Smooth muscle cell (in vitro differentiated cells): ENCODE data around the gene NPSR1. TPM values are rescaled to one million over a fixed set of nuclear protein-coding genes. Genes with fewer than 3 reads are reported as not detected.

Experiments used
- DNase-seq: peaks from one replicate; lab custom pipeline; 2025; ENCODE audit not compliant: unreplicated experiment; lab: John Stamatoyannopoulos, UW
- H2AFZ ChIP-seq: fragments of 200-600 bp; sonication (generic); 2 replicates; pipeline ENCODE4 v1.6.0; 2016; ENCODE audit warnings: antibody characterized with exemption, low read depth, mild to moderate bottlenecking
- H3F3A ChIP-seq: fragments of 200-600 bp; sonication (generic); 2 replicates; pipeline ENCODE4 v1.6.0; 2017; ENCODE audit warnings: antibody characterized with exemption, low read depth
- H3K27ac ChIP-seq: fragments of 200-600 bp; sonication (generic); 2 replicates; pipeline ENCODE4 v1.5.1; 2016; ENCODE audit warnings: low read depth, mild to moderate bottlenecking
- H3K27me3 ChIP-seq: fragments of 200-600 bp; sonication (generic); 2 replicates; pipeline ENCODE4 v1.6.1; 2016; ENCODE audit warnings: low read depth, mild to moderate bottlenecking
- H3K36me3 ChIP-seq: fragments of 200-600 bp; sonication (generic); 2 replicates; pipeline ENCODE4 v1.5.1; 2016; ENCODE audit warnings: low read depth
- H3K4me1 ChIP-seq: fragments of 200-600 bp; sonication (generic); 2 replicates; pipeline ENCODE4 v1.5.1; 2016; ENCODE audit warnings: low read depth
- H3K4me2 ChIP-seq: fragments of 200-600 bp; sonication (generic); 2 replicates; pipeline ENCODE4 v1.6.0; 2016; ENCODE audit warnings: mild to moderate bottlenecking
- H3K4me3 ChIP-seq: fragments of 200-600 bp; sonication (generic); 2 replicates; pipeline ENCODE4 v1.5.1; 2016; ENCODE audit warnings: mild to moderate bottlenecking
- H3K79me2 ChIP-seq: fragments of 200-600 bp; sonication (generic); 2 replicates; pipeline ENCODE4 v1.6.0; 2016; ENCODE audit warnings: low read depth, mild to moderate bottlenecking
- H3K9ac ChIP-seq: fragments of 200-600 bp; sonication (generic); 2 replicates; pipeline ENCODE4 v1.6.0; 2016; ENCODE audit warnings: low read depth
- H3K9me3 ChIP-seq: fragments of 200-600 bp; sonication (generic); replicated peaks from 2 replicates; pipeline ENCODE4 v1.5.1; 2016; ENCODE audit warnings: low read depth
- H4K20me1 ChIP-seq: fragments of 200-600 bp; sonication (generic); 2 replicates; pipeline ENCODE4 v1.6.0; 2016; ENCODE audit warnings: low read depth
- WGBS: methylation state at CpG from one replicate; pipeline ENCODE4 v1.1.7; 2016; ENCODE audit warnings: low lambda C conversion rate; 5-methylcytosine and 5-hydroxymethylcytosine counted together
- polyA plus RNA-seq: library from polyadenylated mRNA; unstranded; fragments of >200 nt; fragmentation: Nextera tagmentation; extraction: Ambion mirVana; gene quantifications from 2 replicates; pipeline ENCODE4 v1.2.1, GENCODE V29; 2016
- total RNA-seq: library from RNA; depleted of rRNA; stranded (reverse); fragments of >200 nt; gene quantifications from 2 replicates; pipeline ENCODE4 v1.2.3, GENCODE V29; 2014
- TF ChIP-seq, protein P1 (sequence below): fragments of 200-600 bp; sonication (generic); IDR thresholded peaks from 2 replicates; pipeline ENCODE4 v1.5.1; 2017; ENCODE audit warnings: borderline replicate concordance, mild to moderate bottlenecking, antibody characterized with exemption; ENCODE audit not compliant: insufficient read depth, poor library complexity, severe bottlenecking

Gene NPSR1
- total and polyA plus RNA-seq, 2 experiments from 2014 or later: not detected

DNA sequence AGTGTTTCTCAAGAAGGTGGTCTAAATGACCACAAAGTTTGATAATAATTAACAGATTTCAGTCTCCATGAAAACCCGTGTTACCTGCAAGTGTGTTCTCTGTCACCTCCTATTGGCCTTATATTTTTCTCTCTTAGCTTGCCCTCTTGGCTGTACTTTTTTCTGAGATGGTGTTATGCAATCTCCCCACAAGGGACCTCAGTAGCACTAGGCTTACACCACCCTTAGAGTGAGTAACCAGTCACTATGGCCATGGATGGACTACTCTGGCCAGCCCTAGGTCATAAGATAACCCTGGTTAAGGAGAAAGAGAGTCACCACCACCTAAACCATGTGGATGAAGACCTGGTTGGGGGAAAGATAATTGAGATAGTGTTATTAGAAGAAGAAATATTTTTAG lies 76.8 kb downstream of the NPSR1 start:
- Histone ChIP-seq H3K9me3 (no peaks in the 10 kb centered on the region), H3K27me3 (no peaks in the 10 kb centered on the region), H2AFZ (no peak overlapping the region), H3K9ac (no peak overlapping the region), H3F3A (no peaks in the 10 kb centered on the region), H3K4me2 (no peak overlapping the region), H3K27ac (no peak overlapping the region), H3K79me2 (no peaks in the 10 kb centered on the region), H3K4me3 (no peak overlapping the region), H3K36me3 (no peaks in the 10 kb centered on the region), H3K4me1 (no peaks in the 10 kb centered on the region), H4K20me1 (no peaks in the 10 kb centered on the region)
- 79% methylated on average over 1 of the region's 1 CpG for WGBS
- DNase-seq: no peak
- TF ChIP-seq, protein P1, sequence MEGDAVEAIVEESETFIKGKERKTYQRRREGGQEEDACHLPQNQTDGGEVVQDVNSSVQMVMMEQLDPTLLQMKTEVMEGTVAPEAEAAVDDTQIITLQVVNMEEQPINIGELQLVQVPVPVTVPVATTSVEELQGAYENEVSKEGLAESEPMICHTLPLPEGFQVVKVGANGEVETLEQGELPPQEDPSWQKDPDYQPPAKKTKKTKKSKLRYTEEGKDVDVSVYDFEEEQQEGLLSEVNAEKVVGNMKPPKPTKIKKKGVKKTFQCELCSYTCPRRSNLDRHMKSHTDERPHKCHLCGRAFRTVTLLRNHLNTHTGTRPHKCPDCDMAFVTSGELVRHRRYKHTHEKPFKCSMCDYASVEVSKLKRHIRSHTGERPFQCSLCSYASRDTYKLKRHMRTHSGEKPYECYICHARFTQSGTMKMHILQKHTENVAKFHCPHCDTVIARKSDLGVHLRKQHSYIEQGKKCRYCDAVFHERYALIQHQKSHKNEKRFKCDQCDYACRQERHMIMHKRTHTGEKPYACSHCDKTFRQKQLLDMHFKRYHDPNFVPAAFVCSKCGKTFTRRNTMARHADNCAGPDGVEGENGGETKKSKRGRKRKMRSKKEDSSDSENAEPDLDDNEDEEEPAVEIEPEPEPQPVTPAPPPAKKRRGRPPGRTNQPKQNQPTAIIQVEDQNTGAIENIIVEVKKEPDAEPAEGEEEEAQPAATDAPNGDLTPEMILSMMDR: no peak

- no peaks in the 10 kb centered on the region for H3K4me1 ChIP-seq
- no peak overlapping the region for H3K4me2 ChIP-seq
- no peaks in the 10 kb centered on the region for H3K36me3 ChIP-seq
- no peak overlapping the region for H3K4me3 ChIP-seq
- no peaks in the 10 kb centered on the region for H3K9me3 ChIP-seq
- no peak for DNase-seq
- H4K20me1 ChIP-seq: no peaks in the 10 kb centered on the region
- no peak overlapping the region for H2AFZ ChIP-seq
- H3F3A ChIP-seq: no peaks in the 10 kb centered on the region
- no peak overlapping the region for H3K27ac ChIP-seq
- WGBS: 84% methylated on average over 2 of the region's 2 CpGs
- H3K79me2 ChIP-seq: no peaks in the 10 kb centered on the region
- H3K9ac ChIP-seq: no peak overlapping the region
- TF ChIP-seq, protein P1: no peak
- no peaks in the 10 kb centered on the region for H3K27me3 ChIP-seq
Measured at GRCh38 chr7:34735526-34735925, 77.5 kb downstream of the NPSR1 start.

- H3K9me3 ChIP-seq: no peaks in the 10 kb centered on the region
Measured at GRCh38 chr7:34739651-34740300, 81.8 kb downstream of the NPSR1 start.

More at GRCh38 chr7:34739651-34740300, 81.8 kb downstream of the NPSR1 start:
- TF ChIP-seq, protein P1: no peak
- WGBS: 87% methylated on average over 5 of the region's 5 CpGs
- no peaks in the 10 kb centered on the region for H3K27me3 ChIP-seq
- no peaks in the 10 kb centered on the region for H3F3A ChIP-seq
- H3K4me2 ChIP-seq: no peak overlapping the region
- H2AFZ ChIP-seq: no peak overlapping the region
- no peak for DNase-seq
- no peaks in the 10 kb centered on the region for H3K79me2 ChIP-seq
- no peak overlapping the region for H3K27ac ChIP-seq
- H3K4me3 ChIP-seq: no peak overlapping the region
- H3K4me1 ChIP-seq: no peaks in the 10 kb centered on the region
- no peak overlapping the region for H3K9ac ChIP-seq
- H3K36me3 ChIP-seq: no peaks in the 10 kb centered on the region
- no peaks in the 10 kb centered on the region for H4K20me1 ChIP-seq
